Measurements from ENCODE around the gene BAK1. TPM values are rescaled to one million over a fixed set of nuclear protein-coding genes. Genes with fewer than 3 reads are reported as not detected.

Gene BAK1
- total and polyA plus RNA-seq, 2 of the 13 experiments (the other 11 are each of a cell fraction or from before 2014, with no cell fraction given), result 15.0 to 23.8 TPM

DNA sequence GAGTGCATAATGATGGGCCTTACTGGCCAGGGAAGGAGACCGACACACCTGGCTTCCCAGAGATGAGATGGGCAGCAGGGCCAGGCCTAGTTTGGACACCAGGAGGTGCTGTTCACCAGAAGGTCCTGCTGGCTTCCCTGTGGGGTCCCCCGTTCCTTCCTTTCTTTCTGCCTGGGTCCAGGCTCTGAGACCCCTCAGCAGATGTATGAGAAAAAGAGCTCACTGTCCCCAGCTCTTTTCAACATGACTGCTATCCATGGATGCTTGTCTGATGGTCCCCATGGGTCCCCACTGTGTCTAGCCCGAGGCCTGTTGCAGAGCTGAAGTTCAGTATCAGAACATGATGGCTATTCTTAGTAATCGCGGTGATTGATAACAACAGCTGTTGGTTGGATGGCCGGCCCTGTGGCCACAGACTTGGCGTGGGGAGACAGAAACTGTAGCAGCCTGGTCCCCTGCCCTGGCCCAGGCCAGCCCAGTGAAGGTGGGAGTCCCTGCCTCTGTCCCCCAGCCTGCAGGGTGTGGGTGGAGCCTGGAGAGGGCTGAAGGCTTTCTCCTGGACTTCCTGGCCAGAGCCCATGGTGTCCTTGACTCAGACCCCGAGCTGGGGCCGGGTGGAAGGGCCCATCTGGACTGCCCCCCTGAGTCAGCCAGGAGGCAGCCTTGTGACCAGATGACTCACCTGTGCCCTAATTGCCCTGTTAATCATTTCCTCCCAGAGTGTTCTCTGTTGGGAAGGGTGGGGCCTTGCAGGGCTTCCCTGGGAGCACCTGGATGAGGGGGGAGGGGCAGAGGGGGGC is 9.9 kb upstream of the BAK1 start (continued):
- peak; percentile 59; the same call in 1 of the 2 replicates for TF ChIP-seq SP5 (CRISPR knock-in tag; IDR thresholded peaks at IDR 0.05; ENCODE audit: borderline replicate concordance, low read depth)
- TF ChIP-seq ZNF207 (IDR thresholded peaks at IDR 0.05; ENCODE audit: borderline replicate concordance), result no peak
- no peak for TF ChIP-seq THAP11 (CRISPR knock-in tag; IDR thresholded peaks at IDR 0.05)
- TF ChIP-seq HNRNPK (IDR thresholded peaks at IDR 0.05; ENCODE audit: low read depth, low read length, poor library complexity, severe bottlenecking), result no peak
- no peak for TF ChIP-seq REXO4 (CRISPR knock-in tag; IDR thresholded peaks at IDR 0.05; ENCODE audit: borderline replicate concordance)
- peak; percentile 11 for TF ChIP-seq SKI (IDR thresholded peaks at IDR 0.05; ENCODE audit: partially characterized antibody)
- TF ChIP-seq GABPB1 (CRISPR knock-in tag; IDR thresholded peaks at IDR 0.05), result peak; percentile 58
- TF ChIP-seq THYN1 (CRISPR knock-in tag; IDR thresholded peaks at IDR 0.05; ENCODE audit: borderline replicate concordance, low read depth), result no peak
- peak; percentile 47; the same call in 1 of the 2 replicates for TF ChIP-seq MTA1 (CRISPR knock-in tag; IDR thresholded peaks at IDR 0.05; ENCODE audit: borderline replicate concordance)
- TF ChIP-seq JUNB (CRISPR knock-in tag; IDR thresholded peaks at IDR 0.05; ENCODE audit: borderline replicate concordance), result peak; percentile 63; the same call in 1 of the 2 replicates
- TF ChIP-seq RBM22 (optimal IDR thresholded peaks at IDR 0.05; ENCODE audit: low read length), result peak; percentile 30
- TF ChIP-seq ZNF773 (CRISPR knock-in tag; IDR thresholded peaks at IDR 0.05; ENCODE audit: borderline replicate concordance), result no peak; the same call in 1 of the 2 replicates
- TF ChIP-seq, protein P1, sequence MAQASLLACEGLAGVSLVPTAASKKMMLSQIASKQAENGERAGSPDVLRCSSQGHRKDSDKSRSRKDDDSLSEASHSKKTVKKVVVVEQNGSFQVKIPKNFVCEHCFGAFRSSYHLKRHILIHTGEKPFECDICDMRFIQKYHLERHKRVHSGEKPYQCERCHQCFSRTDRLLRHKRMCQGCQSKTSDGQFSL (CRISPR knock-in tag; IDR thresholded peaks at IDR 0.05), result no peak
- no peak for TF ChIP-seq ZKSCAN1 (IDR thresholded peaks at IDR 0.05; ENCODE audit: low read length)
- TF ChIP-seq ZNF34 (CRISPR knock-in tag; IDR thresholded peaks at IDR 0.05; ENCODE audit: borderline replicate concordance), result no peak
- no peak; the same call in 1 of the 2 replicates for TF ChIP-seq ZC3H13 (CRISPR knock-in tag; IDR thresholded peaks at IDR 0.05)
- no peak for TF ChIP-seq ZBTB21 (CRISPR knock-in tag; IDR thresholded peaks at IDR 0.05)
- no peak for TF ChIP-seq ZNF44 (CRISPR knock-in tag; IDR thresholded peaks at IDR 0.05)
- TF ChIP-seq SP4 (CRISPR knock-in tag; IDR thresholded peaks at IDR 0.05), result no peak
- TF ChIP-seq, protein P2, sequence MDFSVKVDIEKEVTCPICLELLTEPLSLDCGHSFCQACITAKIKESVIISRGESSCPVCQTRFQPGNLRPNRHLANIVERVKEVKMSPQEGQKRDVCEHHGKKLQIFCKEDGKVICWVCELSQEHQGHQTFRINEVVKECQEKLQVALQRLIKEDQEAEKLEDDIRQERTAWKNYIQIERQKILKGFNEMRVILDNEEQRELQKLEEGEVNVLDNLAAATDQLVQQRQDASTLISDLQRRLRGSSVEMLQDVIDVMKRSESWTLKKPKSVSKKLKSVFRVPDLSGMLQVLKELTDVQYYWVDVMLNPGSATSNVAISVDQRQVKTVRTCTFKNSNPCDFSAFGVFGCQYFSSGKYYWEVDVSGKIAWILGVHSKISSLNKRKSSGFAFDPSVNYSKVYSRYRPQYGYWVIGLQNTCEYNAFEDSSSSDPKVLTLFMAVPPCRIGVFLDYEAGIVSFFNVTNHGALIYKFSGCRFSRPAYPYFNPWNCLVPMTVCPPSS (IDR thresholded peaks at IDR 0.05), result no peak
- TF ChIP-seq, protein P3, sequence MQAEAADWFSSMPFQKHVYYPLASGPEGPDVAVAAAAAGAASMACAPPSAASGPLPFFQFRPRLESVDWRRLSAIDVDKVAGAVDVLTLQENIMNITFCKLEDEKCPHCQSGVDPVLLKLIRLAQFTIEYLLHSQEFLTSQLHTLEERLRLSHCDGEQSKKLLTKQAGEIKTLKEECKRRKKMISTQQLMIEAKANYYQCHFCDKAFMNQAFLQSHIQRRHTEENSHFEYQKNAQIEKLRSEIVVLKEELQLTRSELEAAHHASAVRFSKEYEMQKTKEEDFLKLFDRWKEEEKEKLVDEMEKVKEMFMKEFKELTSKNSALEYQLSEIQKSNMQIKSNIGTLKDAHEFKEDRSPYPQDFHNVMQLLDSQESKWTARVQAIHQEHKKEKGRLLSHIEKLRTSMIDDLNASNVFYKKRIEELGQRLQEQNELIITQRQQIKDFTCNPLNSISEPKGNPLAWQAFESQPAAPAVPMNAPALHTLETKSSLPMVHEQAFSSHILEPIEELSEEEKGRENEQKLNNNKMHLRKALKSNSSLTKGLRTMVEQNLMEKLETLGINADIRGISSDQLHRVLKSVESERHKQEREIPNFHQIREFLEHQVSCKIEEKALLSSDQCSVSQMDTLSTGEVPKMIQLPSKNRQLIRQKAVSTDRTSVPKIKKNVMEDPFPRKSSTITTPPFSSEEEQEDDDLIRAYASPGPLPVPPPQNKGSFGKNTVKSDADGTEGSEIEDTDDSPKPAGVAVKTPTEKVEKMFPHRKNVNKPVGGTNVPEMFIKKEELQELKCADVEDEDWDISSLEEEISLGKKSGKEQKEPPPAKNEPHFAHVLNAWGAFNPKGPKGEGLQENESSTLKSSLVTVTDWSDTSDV (CRISPR knock-in tag; IDR thresholded peaks at IDR 0.05), result no peak
- no peak for TF ChIP-seq KLF6 (CRISPR knock-in tag; IDR thresholded peaks at IDR 0.05)
- TF ChIP-seq MAFF (IDR thresholded peaks at IDR 0.05; ENCODE audit: low read depth, low read length), result 0 out of 2 replicates have a peak, but pooled peaks have one; percentile 20
- no peak for TF ChIP-seq ATF7-NPFF (CRISPR knock-in tag; IDR thresholded peaks at IDR 0.05; ENCODE audit: low read depth)

Measured in HepG2 (cell line).